HG03103 (cell line): ENCODE results near the gene ATP11B.
A peak's percentile ranks its signal among the peaks of the same experiment; 100 is the strongest.

Experiments used
- ATAC-seq: cut with Tn5 transposase; IDR thresholded peaks from one replicate; pipeline ENCODE4 v1.9.1; 2021; ENCODE audit warnings: low read depth; ENCODE audit not compliant: unreplicated experiment

The ATP11B gene

GRCh38 chr3:182792901-182793662 lies at the start of gene ATP11B:
Gene ATP11B (plus strand): TSS chr3:182793504. CDS start chr3:182793760, 256 bp downstream.
- peak; percentile 58 for ATAC-seq

GRCh38 chr3:182746959-182747358 lies 46.3 kb upstream of the ATP11B start:
- ATAC-seq, result no peak

DNA sequence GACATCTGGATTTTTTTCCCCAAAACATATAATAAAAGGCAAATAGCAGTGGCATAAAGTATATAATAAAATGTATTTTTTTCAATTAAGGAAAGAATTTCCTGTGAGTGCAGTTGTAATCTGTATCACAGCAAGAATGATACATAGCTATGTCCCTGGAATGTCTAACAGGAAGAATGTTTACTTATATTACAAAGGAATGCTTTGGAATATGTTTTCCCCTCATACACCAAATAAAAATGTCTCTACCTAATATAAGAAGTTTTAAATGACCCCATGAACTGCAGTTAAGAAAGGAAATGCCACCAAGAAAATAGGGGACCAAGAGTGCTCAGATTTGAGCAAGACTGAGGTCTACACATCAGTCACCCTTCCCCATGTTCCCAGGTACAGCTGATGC lies 38.0 kb upstream of the ATP11B start:
- no peak for ATAC-seq

- ATAC-seq, result no peak
Observed at GRCh38 chr3:182755712-182756111, 37.6 kb upstream of the ATP11B start.

DNA sequence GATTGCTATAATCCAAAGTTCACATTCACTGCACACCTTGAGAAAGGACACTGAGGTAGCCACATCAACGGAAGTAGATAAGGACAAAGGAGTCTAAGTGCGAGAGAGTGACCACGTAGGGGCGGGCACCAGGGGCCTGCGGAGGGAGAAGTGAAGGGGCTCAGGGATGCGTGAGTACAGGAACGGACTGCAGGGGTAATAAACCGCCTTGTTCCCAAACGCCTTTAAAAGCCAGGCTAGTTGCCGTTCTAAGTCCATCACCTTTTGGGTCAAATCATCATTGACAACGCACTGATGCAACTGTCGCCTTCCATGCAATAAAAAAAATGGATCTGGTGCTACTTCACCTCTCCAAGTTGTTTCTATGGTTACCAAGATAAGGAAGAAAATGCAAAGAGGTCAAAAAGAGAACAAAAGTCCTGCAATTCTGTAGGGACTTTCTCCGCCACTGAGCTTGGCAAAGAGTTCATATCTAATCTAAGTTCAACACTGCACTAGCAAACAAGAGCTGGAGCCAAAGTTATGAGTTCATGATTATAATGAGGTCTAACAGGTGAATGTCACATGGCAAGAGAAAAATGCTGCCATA lies 32.6 kb upstream of the ATP11B start:
- no peak for ATAC-seq

DNA sequence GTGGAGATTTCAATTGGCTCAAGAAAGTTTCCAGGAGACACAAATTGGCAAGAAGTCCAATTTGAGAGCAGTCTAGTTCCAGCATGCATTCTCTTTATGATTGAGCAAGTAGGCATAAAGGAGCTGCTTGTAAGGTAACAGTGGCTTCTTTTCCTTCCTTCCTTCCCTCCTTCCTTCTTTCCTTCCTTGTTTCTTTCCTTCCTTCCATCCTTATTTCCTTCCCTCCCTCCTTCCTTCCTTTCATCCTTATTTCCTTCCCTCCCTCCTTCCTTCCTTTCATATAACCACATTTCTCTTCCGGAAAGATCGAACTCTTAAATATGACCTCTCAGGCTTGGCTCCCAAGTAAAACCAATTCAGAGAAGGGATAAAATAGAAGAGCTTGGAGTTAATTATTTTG lies 29.4 kb upstream of the ATP11B start:
- ATAC-seq, result no peak

- ATAC-seq, result no peak
Observed at GRCh38 chr3:182765287-182765686, 28.0 kb upstream of the ATP11B start.

DNA sequence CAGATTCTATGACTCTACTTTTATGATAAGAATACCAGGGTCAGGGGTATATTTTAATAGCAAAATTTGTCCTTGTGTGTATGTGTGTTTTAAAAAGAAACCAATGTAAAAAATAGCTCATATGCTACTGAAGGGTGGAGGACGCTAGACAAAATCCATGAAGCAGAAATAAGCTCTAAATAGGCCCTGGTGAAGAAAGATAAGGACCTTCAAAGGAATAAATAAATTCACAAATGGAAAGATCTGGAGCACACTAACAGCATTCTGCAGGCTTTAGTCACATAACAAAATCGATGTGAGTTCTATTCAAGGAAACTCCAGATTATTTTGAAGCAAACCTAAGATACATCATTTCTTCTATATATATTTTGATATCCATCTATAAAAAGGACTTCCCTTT lies 27.2 kb upstream of the ATP11B start:
- no peak for ATAC-seq

DNA sequence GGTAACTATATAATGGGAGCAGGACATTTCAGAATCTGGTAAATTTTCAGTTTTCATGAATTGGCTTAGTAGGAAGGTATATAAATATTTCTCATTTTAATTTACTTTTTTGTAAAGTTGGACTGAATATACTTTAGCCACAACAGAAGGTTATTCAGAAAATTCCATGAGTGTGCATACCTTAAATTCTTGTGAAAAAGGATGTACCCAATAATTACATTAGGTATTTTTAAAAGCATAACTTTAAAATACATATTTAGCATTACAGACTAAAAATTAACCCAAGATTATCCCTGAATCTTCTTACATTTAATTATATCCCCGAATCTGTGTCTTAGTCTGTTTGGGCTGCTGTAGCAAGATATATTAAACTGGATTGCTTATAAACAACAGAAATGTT lies 24.9 kb upstream of the ATP11B start:
- no peak for ATAC-seq

GRCh38 chr3:182769673-182770072 lies 23.6 kb upstream of the ATP11B start:
- ATAC-seq, result no peak

DNA sequence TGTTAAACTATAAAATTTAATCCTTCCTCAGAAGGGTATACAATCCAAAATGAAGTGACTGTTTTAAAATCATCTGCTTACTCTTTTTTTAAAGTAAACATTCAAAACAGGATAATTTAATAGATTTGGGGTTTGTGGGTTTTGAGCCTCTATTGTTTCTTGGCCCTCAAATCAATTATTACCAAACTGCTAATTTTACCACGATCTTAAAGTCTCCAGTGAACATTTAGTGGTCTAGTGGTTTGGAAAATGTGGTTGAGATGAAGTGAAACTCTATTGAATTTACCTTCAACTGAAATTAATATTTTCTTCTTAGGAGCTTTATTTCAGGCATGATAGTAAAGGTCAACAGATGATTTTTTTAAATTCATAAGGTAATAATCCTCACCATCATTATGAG lies 11.2 kb upstream of the ATP11B start:
- no peak for ATAC-seq

DNA sequence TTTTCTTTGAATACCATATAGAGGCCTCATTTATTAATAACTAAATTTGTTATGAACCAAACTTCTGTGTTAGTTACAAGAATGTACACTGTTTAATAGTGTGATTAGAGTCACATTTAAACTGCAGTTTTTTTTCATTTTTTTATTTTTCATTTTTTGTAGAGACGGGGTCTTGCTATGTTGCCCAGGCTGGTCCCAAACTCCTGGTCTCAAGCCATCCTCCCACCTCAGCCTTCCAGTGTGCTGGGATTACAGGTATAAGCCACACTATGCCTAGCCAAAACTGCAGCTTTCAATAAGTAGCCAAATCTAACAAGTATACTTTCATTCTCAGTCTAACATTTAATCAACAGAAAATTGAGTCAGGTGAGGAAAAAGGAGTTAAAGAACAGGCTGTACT lies 10.2 kb upstream of the ATP11B start:
- ATAC-seq, result no peak

GRCh38 chr3:182784542-182784941 lies 8.8 kb upstream of the ATP11B start:
- no peak for ATAC-seq

DNA sequence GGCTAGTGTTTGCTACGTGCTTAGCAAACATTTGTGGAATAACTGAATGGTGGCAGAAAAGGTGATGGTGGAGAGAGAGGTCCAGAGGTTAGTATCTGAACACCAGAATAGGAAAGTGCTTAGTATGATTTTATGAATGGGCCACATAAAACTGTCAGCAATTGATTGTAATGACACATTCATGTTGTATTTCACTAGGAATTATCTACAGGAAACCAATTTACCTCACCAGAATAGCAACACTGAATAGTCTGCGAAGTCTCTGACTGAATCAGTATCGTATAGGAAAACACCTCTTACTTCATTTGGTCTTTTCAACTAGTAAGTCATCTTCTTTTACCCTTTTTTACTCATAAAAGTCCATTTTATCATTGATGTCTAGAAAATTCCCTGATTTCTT lies 8.2 kb upstream of the ATP11B start:
- no peak for ATAC-seq

- ATAC-seq, result no peak
Observed at GRCh38 chr3:182785756-182786155, 7.5 kb upstream of the ATP11B start.

- no peak for ATAC-seq
Observed at GRCh38 chr3:182786564-182787196, 6.6 kb upstream of the ATP11B start.

GRCh38 chr3:182787302-182788036 lies 5.8 kb upstream of the ATP11B start:
- ATAC-seq, result no peak

DNA sequence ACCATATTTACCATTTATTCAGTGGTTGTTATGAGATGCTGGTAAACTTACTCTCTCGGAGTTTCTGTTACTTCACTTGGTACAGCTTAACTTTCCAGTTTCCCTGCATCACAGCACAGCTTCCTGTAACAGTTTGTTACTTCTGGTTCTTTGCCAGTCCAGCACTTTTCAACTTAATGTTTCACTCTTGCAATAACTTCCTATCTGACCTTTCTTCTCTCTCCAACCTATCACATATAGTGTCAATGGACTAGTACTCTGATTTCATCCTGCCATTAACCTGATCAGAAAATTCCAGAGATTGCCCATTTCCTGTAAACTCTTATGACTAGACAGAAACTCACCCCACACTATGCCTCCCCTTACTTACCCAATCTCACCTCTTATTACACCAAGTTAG lies 3.9 kb upstream of the ATP11B start:
- peak; percentile 24 for ATAC-seq

DNA sequence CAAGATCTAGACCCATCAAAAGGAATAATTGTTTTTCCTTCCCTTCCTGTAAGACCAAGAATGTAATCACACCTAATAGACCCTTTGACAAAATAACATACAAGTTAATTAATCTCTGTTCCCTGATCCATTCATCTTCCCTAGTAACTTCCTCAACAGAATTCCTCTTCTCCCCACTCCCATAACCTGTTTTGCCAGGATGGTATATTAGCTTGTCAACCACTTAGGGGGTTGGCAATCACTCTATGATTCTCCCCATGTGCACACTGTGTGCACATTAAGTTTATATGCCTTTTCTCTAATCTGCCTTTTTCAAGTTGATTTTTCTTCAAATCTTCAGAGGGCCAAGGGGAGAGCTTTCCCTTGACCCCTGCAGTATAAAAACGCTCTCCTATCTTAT lies 2.7 kb upstream of the ATP11B start:
- ATAC-seq, result no peak

DNA sequence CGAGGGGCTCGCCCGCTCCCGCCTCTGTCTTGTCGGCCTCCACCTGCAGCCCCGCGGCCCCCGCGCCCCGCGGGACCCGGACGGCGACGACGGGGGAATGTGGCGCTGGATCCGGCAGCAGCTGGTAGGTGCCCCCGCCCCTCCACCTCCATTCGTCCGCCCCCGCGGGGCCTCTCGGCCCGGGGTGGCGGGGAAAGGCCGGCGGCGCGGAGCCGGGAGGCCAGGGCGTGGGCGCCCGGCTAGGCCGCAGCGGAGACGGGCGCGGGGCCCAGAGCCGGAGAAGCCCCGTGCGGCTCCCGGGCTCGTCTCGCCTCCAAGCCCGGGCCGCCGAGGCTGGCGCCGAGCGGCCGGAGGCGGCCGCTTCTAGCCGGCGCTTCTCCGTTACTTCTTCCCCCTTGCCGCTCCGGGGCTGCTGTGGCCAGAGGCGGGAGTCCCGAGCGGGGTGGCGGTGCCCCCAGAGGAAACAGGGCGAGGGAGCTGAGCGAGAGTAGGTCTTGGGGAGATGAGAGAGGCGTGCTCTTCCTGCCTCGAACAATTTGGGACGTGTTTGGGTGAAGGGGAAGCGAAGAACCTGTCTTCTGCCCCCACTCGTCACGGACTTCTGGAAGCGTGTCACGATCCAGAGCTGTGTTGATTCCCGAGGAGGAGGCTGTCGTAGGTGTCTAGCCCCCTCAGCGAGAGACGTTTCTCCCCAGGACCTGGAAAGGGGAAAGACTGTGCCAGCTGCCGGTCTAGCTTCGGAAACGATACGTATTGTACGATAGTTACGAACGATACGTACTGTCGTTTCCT lies 555 bp downstream of the ATP11B start:
- peak; percentile 25 for ATAC-seq
